Measurements from ENCODE around the gene PEX6. TPM values are rescaled to one million over a fixed set of nuclear protein-coding genes. Genes with fewer than 3 reads are reported as not detected.

The PEX6 gene, protein sequence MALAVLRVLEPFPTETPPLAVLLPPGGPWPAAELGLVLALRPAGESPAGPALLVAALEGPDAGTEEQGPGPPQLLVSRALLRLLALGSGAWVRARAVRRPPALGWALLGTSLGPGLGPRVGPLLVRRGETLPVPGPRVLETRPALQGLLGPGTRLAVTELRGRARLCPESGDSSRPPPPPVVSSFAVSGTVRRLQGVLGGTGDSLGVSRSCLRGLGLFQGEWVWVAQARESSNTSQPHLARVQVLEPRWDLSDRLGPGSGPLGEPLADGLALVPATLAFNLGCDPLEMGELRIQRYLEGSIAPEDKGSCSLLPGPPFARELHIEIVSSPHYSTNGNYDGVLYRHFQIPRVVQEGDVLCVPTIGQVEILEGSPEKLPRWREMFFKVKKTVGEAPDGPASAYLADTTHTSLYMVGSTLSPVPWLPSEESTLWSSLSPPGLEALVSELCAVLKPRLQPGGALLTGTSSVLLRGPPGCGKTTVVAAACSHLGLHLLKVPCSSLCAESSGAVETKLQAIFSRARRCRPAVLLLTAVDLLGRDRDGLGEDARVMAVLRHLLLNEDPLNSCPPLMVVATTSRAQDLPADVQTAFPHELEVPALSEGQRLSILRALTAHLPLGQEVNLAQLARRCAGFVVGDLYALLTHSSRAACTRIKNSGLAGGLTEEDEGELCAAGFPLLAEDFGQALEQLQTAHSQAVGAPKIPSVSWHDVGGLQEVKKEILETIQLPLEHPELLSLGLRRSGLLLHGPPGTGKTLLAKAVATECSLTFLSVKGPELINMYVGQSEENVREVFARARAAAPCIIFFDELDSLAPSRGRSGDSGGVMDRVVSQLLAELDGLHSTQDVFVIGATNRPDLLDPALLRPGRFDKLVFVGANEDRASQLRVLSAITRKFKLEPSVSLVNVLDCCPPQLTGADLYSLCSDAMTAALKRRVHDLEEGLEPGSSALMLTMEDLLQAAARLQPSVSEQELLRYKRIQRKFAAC
- total RNA-seq = 1 to 10 TPM; 7.3 to 9.0 TPM

- DNase-seq = peak; percentile 94
- intact Hi-C loops (cut with micrococcal nuclease) = loop anchor here (1.0 to 5.0 kb wide), 2 partner anchors 33 to 49 kb away; partner anchors contain the start of genes KLHDC3 and MEA1
- H3K4me3 Mint-ChIP-seq = peak within 1 kb of the TSS; percentile 88
- H3K36me3 Mint-ChIP-seq (ENCODE audit: low read depth) = peaks cover 20% of the 10 kb centered on the region
- H3K4me1 Mint-ChIP-seq (ENCODE audit: low read depth) = peaks cover 45% of the 10 kb centered on the region
- no peaks in the 10 kb centered on the region for H3K9me3 Mint-ChIP-seq
- no peak for TF ChIP-seq CTCF (IDR thresholded peaks at IDR 0.05)
- ATAC-seq = peak; percentile 92
- no peaks in the 10 kb centered on the region for H3K27me3 Mint-ChIP-seq
- peak within 1 kb of the TSS; percentile 95 for H3K27ac Mint-ChIP-seq
- CTCF ChIA-PET = interaction anchor here (1.3 to 2.5 kb wide), 3 partner anchors 49 to 165 kb away, joined by 8 to 10 read pairs (median 9); partner anchors contain the start of gene CNPY3
- POLR2A ChIA-PET = interaction anchor here (0.6 to 3.8 kb wide), 28 partner anchors 9 to 271 kb away, joined by 3 to 38 read pairs (median 4); partner anchors contain the start of genes CNPY3, CUL7, KLHDC3 and PTCRA
These were observed at the start of gene PEX6 for GRCh38 chr6:42978839-42979522. PEX6 (minus strand) TSS chr6:42979181; CDS start chr6:42979150, 31 bp downstream.

DNA sequence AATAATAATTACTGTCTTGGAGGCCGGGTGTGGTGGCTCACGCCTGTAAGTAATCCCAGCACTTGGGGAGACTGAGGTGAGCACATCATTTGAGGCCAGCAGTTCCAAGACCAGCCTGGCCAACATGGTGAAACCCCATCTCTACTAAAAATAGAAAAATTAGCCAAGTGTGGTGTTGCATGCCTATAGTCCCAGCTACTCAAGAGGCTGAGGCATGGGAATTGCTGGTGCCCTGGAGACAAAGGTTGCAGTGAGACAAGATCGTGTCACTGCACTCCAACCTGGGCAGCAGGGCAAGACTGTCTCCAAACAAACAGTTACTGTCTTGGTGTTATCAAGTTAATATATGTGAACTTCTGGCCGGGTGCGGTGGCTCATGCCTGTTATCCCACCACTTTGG is 47.4 kb upstream of the PEX6 start:
- no peak for TF ChIP-seq CTCF (IDR thresholded peaks at IDR 0.05)
- Mint-ChIP-seq H3K4me1 (ENCODE audit: low read depth) (peaks cover 14% of the 10 kb centered on the region), H3K4me3 (no peak overlapping the region), H3K36me3 (ENCODE audit: low read depth) (peaks cover 46% of the 10 kb centered on the region), H3K27ac (no peak overlapping the region), H3K27me3 (no peaks in the 10 kb centered on the region), H3K9me3 (no peaks in the 10 kb centered on the region)
- DNase-seq = no peak
- ChIA-PET CTCF (interaction anchor here (1.8 kb wide), 1 partner anchor 117 kb away, joined by 5 read pairs; no protein-coding TSS in a partner anchor), POLR2A (no interaction called here)
- intact Hi-C loops (cut with micrococcal nuclease) = no loop called here
- no peak for ATAC-seq

GRCh38 chr6:43024436-43024835 is 45.5 kb upstream of the PEX6 start:
- no peaks in the 10 kb centered on the region for H3K27me3 Mint-ChIP-seq
- DNase-seq (no peak), ATAC-seq (no peak)
- H3K27ac Mint-ChIP-seq = peak overlapping the region; percentile 77
- CTCF ChIA-PET = interaction anchor here (1.0 kb wide), 1 partner anchor 119 kb away, joined by 3 read pairs; no protein-coding TSS in a partner anchor
- no peak for TF ChIP-seq CTCF (IDR thresholded peaks at IDR 0.05)
- POLR2A ChIA-PET = interaction anchor here (0.8 to 1.9 kb wide), 2 partner anchors 10 to 199 kb away, joined by 3 to 9 read pairs; partner anchors contain the start of gene KLHDC3
- intact Hi-C loops (cut with micrococcal nuclease) = no loop called here
- H3K36me3 Mint-ChIP-seq (ENCODE audit: low read depth) = peaks cover 43% of the 10 kb centered on the region
- H3K4me3 Mint-ChIP-seq = peak overlapping the region; percentile 0
- no peaks in the 10 kb centered on the region for H3K9me3 Mint-ChIP-seq
- H3K4me1 Mint-ChIP-seq (ENCODE audit: low read depth) = peaks cover 22% of the 10 kb centered on the region

GRCh38 chr6:43021270-43022047 is 42.5 kb upstream of the PEX6 start, which contains the start of gene RRP36:
RRP36 (plus strand) TSS chr6:43021623; CDS start chr6:43021655, 32 bp downstream.
- H3K4me3 Mint-ChIP-seq = peak within 1 kb of the TSS; percentile 85
- ChIA-PET CTCF (interaction anchor here (0.8 to 2.7 kb wide), 12 partner anchors 13 to 208 kb away, joined by 3 to 12 read pairs (median 4); partner anchors contain the start of genes CUL7 and DNPH1), POLR2A (interaction anchor here (0.6 to 2.8 kb wide), 8 partner anchors 9 to 122 kb away, joined by 3 to 9 read pairs (median 6); partner anchors contain the start of genes CNPY3, CUL7, PEX6 and PPP2R5D)
- no peak for TF ChIP-seq CTCF (IDR thresholded peaks at IDR 0.05)
- H3K27ac Mint-ChIP-seq = peak within 1 kb of the TSS; percentile 85
- H3K4me1 Mint-ChIP-seq (ENCODE audit: low read depth) = peaks cover 32% of the 10 kb centered on the region
- ATAC-seq (peak; percentile 85), DNase-seq (peak; percentile 73)
- peaks cover 44% of the 10 kb centered on the region for H3K36me3 Mint-ChIP-seq (ENCODE audit: low read depth)
- intact Hi-C loops (cut with micrococcal nuclease) = no loop called here
- no peaks in the 10 kb centered on the region for H3K27me3 Mint-ChIP-seq
- H3K9me3 Mint-ChIP-seq = no peaks in the 10 kb centered on the region
